ENCODE results near the gene TNNT1.
A peak's percentile ranks its signal among the peaks of the same experiment; 100 is the strongest.
"Not testable (repeated sequence)": the region's sequence is repeated elsewhere in the genome, so short reads cannot be mapped to it uniquely, and the experiment has no call there.

The TNNT1 gene

GRCh38 chr19:55149078-55150003, at the start of gene TNNT1:
TNNT1 (minus strand) TSS chr19:55149206; CDS start chr19:55147157, 2,049 bp downstream.
- FAIRE-seq = no peak

DNA sequence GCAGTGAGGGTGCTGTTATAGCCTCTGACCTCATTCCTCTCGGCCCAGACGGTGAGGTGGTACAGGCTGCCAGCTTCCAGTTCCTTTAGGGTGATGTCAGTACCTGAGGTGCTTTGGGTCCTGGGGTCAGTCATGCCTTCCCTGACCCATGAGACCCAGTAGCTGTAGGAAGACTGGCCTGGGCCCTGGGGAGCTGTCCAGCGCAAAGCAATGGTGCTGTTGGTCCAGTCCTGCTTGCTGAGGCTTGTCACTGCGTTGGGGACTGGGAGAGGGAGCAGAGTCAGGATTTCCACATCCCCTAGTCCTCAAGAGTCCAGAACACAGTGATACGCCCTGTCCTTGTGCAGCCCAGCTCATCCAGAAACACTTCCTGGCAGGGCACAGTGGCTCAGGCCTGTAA, 49.6 kb upstream of the TNNT1 start:
- FAIRE-seq = no peak
- no peak for DNase-seq (ENCODE audit: insufficient read length, low spot score)

More at GRCh38 chr19:55149078-55150003, at the start of gene TNNT1:
- no peak for DNase-seq (ENCODE audit: insufficient read length, low spot score)

GRCh38 chr19:55197528-55197927, 48.5 kb upstream of the TNNT1 start:
- DNase-seq (ENCODE audit: insufficient read length, low spot score) = no peak
- no peak for FAIRE-seq

DNA sequence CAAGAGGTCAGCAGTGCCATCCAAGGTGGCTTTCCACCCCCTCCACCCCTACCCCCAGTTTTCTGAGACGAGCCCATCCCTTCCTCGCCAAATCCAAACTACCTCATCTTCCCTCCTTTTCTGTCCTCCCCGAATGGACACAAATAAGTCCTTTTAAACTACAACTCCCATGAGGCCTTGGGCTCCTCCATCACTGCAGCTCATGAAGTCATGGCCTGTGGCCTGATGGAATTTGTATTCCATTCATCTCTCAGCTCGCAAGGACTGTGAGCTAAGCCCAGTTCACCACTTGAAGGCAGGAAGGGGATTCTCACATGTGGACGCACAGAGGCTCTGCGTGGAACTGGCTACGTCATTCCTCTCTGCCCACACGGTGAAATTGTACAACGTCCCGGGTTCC, 47.8 kb upstream of the TNNT1 start:
- DNase-seq (ENCODE audit: insufficient read length, low spot score) (no peak), FAIRE-seq (no peak)

DNA sequence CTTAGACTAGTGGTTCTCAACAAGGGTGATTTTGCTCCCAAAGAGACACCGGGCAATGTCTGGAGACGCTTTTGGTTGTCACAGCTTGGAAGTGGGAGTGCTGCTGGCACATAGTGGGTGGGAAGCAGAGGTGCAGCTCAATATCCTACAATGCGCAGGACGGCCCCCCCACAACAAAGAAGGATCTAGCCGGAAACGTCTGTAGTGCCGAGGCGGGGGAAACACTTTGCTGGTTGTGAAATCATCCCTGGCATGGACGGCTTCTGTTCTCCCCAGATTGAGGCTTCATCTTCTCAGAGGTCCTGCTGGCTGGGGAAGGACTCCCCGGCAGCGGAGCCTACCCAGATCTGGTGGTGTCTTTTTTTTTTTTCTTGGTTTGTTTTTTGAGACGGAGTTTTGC, 44.5 kb upstream of the TNNT1 start:
- FAIRE-seq (no peak), DNase-seq (ENCODE audit: insufficient read length, low spot score) (no peak)

DNA sequence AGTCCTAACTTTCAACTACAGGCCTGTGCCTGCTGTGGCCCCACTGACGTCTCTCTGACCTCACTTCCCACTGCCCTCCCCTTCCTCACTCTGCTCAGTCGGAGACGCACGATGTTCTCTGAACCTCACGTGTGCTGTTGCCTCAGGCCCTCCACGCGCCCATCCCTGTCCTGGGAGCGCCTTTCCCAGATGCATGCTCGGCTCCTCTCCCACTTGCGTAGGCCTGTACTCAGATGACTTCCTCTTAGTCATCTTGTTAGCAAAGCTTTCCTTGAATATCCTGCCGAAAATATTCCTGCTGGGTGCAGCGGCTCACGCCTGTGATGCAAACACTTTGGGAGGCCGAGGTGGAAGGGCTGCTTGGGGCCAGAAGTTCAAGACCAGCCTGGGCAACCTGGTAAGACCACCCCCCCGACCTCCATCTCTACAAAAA, 40.4 kb upstream of the TNNT1 start:
- FAIRE-seq = peak; percentile 95
- peak; percentile 96 for DNase-seq (ENCODE audit: insufficient read length, low spot score)

DNA sequence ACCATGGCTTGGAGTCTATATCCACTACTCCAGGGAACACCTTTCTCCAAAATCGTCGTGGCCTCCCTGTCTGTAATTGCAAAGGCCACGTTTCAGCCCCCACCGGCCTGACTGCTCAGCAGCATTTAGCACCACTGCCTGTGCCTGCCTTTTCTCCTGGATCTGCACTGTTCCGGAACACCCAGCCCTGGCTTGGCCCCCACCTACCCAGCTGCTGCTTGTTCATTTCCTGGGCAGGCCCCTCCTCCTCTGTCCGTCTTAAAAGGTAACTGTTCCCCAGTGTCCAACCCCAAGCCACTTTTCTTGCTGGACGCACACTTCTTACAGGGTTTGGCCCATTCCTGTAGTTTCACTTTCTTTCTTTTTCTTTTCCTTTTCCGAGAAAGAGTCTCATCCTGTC, 39.6 kb upstream of the TNNT1 start:
- no peak for FAIRE-seq

GRCh38 chr19:55186080-55186479, 37.1 kb upstream of the TNNT1 start:
- FAIRE-seq = no peak
- DNase-seq (ENCODE audit: insufficient read length, low spot score) = no peak

More for the DNA sequence above, 39.6 kb upstream of the TNNT1 start:
- no peak for DNase-seq (ENCODE audit: insufficient read length, low spot score)

GRCh38 chr19:55181740-55182139, 32.7 kb upstream of the TNNT1 start:
- DNase-seq (ENCODE audit: insufficient read length, low spot score) = no peak
- no peak for FAIRE-seq

GRCh38 chr19:55179606-55180484, 30.8 kb upstream of the TNNT1 start, which contains the start of gene SYT5:
SYT5 (minus strand) TSS chr19:55180289; CDS start chr19:55179041, 1,248 bp downstream.
- FAIRE-seq (peak; percentile 46), DNase-seq (ENCODE audit: insufficient read length, low spot score) (no peak)

DNA sequence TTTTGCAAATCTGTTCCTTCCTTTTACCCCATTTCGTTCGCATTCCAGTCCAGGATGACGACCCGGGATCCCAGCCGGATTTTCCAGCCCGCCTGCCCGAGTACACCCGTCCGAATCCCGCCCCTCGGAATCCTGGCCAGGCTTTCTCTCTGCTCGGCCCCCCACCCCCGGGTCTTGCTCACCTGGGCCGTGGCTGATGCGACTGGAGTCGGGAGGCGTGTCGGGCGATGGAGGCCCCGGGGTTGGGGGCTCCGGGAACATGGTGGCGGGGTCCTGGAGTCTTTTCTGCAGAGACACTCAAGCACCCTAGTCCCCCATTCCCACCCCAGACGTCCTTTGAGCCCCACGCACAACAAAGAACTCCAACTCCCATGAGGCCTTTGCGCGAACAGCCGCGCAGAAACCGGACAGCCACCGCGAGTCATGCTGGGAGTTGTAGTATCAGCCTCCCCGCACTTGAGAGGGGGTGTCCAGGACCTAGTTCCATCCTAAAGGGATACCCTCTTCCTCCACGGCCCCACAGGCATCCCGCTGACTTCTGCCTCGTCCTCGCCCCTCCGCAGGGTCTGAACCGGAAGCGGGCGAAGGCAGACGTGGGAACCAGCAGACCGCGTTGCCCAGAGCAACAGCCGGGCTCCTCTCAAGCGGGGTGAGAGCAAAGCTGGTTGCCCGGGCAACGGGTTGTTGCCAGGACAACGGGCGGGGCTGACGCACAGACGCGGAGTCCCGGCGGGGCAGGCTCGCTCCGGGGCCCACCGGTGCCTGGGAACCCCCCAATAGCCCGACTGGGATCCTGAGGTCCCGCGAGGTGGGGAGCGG, 30.0 kb upstream of the TNNT1 start:
- FAIRE-seq (peak; percentile 51), DNase-seq (ENCODE audit: insufficient read length, low spot score) (no peak)

DNA sequence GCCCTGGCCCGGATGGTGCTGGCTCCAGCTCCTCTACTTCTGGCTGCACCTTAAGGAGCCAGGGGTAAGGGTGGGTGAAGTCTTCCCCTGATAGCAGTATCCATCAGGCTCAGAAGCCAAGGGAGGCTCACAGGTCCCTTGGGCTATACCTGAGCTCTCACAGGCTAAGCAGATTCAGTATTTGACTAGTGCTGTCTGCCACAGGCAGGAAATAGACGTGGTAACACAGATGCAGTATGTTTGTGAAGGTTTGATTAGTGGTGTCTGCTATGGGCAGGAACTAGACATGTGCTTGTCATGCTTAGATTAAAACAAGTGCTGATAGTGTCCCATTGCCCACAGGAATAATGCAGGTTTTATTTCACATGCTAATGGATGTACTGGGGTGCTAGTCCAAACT, 27.1 kb upstream of the TNNT1 start:
- DNase-seq (ENCODE audit: insufficient read length, low spot score) (no peak), FAIRE-seq (no peak)

DNA sequence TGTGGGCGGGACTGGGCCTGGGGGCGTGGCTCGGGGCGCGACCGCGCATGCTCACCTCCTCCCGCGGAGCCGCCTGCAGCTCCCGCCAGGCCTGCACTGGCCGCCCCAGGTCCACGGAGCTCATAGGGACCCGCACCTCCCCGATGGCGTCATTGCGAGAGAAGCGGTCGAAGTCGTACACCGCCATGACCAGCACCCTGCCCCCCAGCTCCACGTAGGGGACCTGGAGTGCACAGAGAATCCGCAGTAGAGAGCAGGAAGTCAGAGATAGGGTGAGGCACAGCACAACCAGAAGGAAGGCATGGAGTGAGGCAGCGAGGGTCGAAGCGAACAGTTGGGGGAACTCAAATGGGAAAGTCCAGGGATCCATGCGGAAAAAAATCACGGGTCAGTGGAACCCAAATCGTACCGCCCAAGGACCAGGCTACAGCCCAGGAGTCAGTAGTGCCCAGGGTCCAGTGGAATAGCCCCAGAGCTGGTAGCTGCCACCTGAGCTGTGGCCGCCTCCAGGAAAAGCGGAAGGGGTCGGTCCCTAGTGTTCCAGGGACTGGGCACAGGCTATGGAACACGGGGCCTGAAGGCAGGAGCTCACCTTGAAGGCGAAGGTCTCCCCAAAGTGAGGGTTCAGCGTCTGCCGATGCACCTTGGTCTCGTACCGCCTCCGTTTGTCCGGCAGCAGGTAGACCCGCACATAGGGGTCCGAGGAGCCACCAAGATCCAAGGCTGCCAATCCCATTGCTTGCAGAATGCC, 26.3 kb upstream of the TNNT1 start:
- DNase-seq (ENCODE audit: insufficient read length, low spot score) (no peak), FAIRE-seq (no peak)

GRCh38 chr19:55174425-55175116, 25.6 kb upstream of the TNNT1 start:
- DNase-seq (ENCODE audit: insufficient read length, low spot score) (no peak), FAIRE-seq (no peak)

DNA sequence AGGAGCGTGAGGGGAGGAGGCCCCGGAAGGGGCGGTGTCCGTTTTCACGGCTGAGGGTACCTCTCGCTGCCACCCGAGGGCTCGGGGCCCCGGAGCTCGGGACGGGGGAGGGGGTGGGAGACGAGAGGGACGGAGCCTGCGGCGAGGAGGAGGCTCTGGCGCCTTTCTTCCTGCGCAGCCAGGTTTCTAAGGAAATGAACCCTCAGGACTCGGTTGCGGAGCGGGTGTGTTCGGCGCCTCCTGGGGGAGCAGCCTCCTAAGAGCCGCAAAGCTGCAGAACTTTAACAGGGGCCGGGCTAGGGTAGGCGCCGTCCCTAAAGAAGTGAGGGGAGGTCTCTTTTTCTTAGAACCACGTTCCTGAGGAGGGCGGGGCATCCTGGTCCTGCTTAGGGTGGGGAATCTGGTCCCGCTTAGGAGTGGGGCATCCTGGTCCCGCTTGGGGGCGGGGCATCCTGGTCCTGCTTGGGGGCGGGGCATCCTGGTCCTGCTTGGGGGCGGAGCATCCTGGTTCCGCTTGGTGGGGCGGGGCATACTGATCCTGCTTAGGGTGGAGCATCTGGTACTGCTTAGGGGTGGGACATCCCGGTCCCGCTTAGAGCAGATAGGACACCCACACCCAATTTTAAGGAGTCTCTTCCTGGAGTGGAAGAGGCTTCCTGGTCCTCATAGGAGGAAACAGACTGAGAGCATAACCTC, 24.9 kb upstream of the TNNT1 start:
- DNase-seq (ENCODE audit: insufficient read length, low spot score) (peak; percentile 84), FAIRE-seq (peak; percentile 54)

- DNase-seq (ENCODE audit: insufficient read length, low spot score) (no peak), FAIRE-seq (no peak)
Observed at GRCh38 chr19:55173186-55173713, 24.2 kb upstream of the TNNT1 start.

DNA sequence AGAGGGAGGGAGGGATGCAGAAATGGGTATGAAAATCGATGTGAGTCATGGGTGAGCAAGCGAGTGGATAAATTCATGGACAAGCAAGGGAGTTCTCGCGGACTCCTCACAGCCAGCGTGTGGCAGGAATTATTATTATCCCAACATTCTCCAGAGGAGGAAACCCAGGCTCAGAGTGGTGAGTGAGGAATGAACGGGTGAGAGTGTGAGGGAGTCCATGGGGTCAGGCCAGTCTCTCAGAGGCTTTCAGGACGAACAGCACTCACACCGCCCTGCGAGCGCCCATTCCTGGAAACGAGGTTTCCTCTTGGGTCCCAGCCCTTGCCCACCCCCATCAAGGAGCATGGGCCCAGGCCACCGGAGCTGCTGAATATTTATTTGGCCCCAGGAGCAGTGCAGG, 23.7 kb upstream of the TNNT1 start:
- DNase-seq (ENCODE audit: insufficient read length, low spot score) (no peak), FAIRE-seq (no peak)

GRCh38 chr19:55172318-55172717, 23.3 kb upstream of the TNNT1 start:
- FAIRE-seq; DNase-seq (ENCODE audit: insufficient read length, low spot score): not testable (repeated sequence)

All from HTR-8/SVneo (cell line).